Activated CD4-positive, alpha-beta memory T cell treated with anti-CD3 and anti-CD28 coated beads, Interleukin-2, amount 10 ng/mL, durations not matched to agents 7 days and 5 days (primary cell): Measurements from ENCODE around the gene HSD17B14. TPM values are rescaled to one million over a fixed set of nuclear protein-coding genes. Genes with fewer than 3 reads are reported as not detected.
A peak's percentile ranks its signal among the peaks of the same experiment; 100 is the strongest.
"Not testable (repeated sequence)": the region's sequence is repeated elsewhere in the genome, so short reads cannot be mapped to it uniquely, and the experiment has no call there.

Experiments used
- CTCF ChIA-PET: fragments of 350-600 bp; sonication (Branson Sonifier 250); formaldehyde crosslinking; loops from one replicate; lab custom pipeline; 2021; ENCODE audit warnings: antibody characterized with exemption, inconsistent platforms; lab: Charles Lee
- POLR2A ChIA-PET: fragments of 350-600 bp; sonication (Branson Sonifier 250); formaldehyde crosslinking; loops from one replicate; lab custom pipeline; 2021; ENCODE audit warnings: antibody characterized with exemption; lab: Charles Lee
- DNase-seq: peaks from one replicate; pipeline ENCODE4 v3.0.0-alpha.2; 2020
- H3K27ac Mint-ChIP-seq: one replicate; pipeline ENCODE4 v1.8.0; 2021; ENCODE audit warnings: mild to moderate bottlenecking, mixed read lengths
- H3K27me3 Mint-ChIP-seq: one replicate; pipeline ENCODE4 v1.8.0; 2021; ENCODE audit warnings: mixed read lengths
- H3K36me3 Mint-ChIP-seq: one replicate; pipeline ENCODE4 v1.8.0; 2021; ENCODE audit warnings: low read depth, mixed read lengths
- H3K4me1 Mint-ChIP-seq: one replicate; pipeline ENCODE4 v1.8.0; 2021; ENCODE audit warnings: mixed read lengths
- H3K4me3 Mint-ChIP-seq: one replicate; pipeline ENCODE4 v1.8.0; 2021; ENCODE audit warnings: mild to moderate bottlenecking, mixed read lengths
- H3K9me3 Mint-ChIP-seq: one replicate; pipeline ENCODE4 v1.8.0; 2021; ENCODE audit warnings: mixed read lengths
- total RNA-seq, 2 experiments: library from RNA; stranded (reverse); gene quantifications; one replicate each; pipeline ENCODE4 v1.2.3, GENCODE V29; 2021

Gene HSD17B14
- total RNA-seq, 2 experiments from 2014 or later: 0.50 to 0.63 TPM

DNA sequence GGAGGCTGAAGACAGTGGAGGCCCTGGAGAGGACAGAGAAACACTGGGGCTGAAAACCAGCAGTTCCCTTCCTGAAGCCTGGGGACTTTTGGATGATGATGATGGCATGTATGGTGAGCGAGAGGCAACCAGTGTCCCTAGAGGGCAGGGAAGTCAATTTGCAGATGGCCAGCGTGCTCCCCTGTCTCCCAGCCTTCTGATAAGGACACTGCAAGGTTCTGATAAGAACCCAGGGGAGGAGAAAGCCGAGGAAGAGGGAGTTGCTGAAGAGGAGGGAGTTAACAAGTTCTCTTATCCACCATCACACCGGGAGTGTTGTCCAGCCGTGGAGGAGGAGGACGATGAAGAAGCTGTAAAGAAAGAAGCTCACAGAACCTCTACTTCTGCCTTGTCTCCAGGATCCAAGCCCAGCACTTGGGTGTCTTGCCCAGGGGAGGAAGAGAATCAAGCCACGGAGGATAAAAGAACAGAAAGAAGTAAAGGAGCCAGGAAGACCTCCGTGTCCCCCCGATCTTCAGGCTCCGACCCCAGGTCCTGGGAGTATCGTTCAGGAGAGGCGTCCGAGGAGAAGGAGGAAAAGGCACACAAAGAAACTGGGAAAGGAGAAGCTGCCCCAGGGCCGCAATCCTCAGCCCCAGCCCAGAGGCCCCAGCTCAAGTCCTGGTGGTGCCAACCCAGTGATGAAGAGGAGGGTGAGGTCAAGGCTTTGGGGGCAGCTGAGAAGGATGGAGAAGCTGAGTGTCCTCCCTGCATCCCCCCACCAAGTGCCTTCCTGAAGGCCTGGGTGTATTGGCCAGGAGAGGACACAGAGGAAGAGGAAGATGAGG, 37.4 kb upstream of the HSD17B14 start:
- H3K36me3 Mint-ChIP-seq: peaks cover 58% of the 10 kb centered on the region
- CTCF ChIA-PET: interaction anchor here (0.9 to 2.8 kb wide), 5 partner anchors 26 to 120 kb away, joined by 5 to 15 read pairs (median 5); partner anchors contain the start of genes GYS1, NUCB1 and RUVBL2
- peak; percentile 36 for DNase-seq
- POLR2A ChIA-PET: interaction anchor here (0.6 to 7.6 kb wide), 12 partner anchors 12 to 254 kb away, joined by 3 to 125 read pairs (median 6); partner anchors contain the start of genes BAX, BCAT2, DHDH and FTL
- peaks cover 2% of the 10 kb centered on the region for H3K27me3 Mint-ChIP-seq
- H3K4me1 Mint-ChIP-seq: peaks cover 53% of the 10 kb centered on the region
- H3K9me3 Mint-ChIP-seq: no peaks in the 10 kb centered on the region
- H3K4me3 Mint-ChIP-seq: peak overlapping the region; percentile 88
- H3K27ac Mint-ChIP-seq: peak overlapping the region; percentile 91

DNA sequence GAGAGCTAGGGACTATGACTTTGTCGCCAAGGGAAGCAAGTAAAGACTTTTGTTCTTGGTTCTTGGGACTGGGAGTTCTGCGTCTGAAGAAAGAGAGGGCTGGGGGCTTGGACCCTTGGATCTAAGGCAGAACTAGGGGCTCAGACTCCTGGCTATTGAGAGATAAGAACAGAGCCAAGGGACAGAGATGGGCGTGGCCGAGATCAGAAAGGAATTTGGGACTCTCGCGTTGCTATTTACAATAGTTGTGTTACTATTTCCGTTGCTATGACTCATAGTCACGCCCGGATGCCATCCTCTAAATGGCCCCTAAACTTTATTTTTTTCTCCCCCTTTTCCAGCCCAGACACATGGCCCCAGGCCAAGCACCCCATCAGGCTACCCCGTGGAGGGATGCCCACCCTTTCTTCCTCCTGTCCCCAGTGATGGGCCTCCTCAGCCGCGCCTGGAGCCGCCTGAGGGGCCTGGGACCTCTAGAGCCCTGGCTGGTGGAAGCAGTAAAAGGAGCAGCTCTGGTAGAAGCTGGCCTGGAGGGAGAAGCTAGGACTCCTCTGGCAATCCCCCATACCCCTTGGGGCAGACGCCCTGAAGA, 36.7 kb upstream of the HSD17B14 start:
- Mint-ChIP-seq H3K4me3 (peak overlapping the region; percentile 88), H3K9me3 (no peaks in the 10 kb centered on the region), H3K36me3 (peaks cover 51% of the 10 kb centered on the region), H3K27ac (peak overlapping the region; percentile 91), H3K27me3 (peaks cover 6% of the 10 kb centered on the region), H3K4me1 (peaks cover 50% of the 10 kb centered on the region)
- ChIA-PET POLR2A (interaction anchor here (0.9 to 7.6 kb wide), 17 partner anchors 9 to 259 kb away, joined by 3 to 125 read pairs (median 9); partner anchors contain the start of genes BAX, DHDH, FTL and GYS1), CTCF (interaction anchor here (0.9 to 2.8 kb wide), 5 partner anchors 27 to 121 kb away, joined by 5 to 15 read pairs (median 5); partner anchors contain the start of genes GYS1, NUCB1 and RUVBL2)
- DNase-seq: peak; percentile 84

DNA sequence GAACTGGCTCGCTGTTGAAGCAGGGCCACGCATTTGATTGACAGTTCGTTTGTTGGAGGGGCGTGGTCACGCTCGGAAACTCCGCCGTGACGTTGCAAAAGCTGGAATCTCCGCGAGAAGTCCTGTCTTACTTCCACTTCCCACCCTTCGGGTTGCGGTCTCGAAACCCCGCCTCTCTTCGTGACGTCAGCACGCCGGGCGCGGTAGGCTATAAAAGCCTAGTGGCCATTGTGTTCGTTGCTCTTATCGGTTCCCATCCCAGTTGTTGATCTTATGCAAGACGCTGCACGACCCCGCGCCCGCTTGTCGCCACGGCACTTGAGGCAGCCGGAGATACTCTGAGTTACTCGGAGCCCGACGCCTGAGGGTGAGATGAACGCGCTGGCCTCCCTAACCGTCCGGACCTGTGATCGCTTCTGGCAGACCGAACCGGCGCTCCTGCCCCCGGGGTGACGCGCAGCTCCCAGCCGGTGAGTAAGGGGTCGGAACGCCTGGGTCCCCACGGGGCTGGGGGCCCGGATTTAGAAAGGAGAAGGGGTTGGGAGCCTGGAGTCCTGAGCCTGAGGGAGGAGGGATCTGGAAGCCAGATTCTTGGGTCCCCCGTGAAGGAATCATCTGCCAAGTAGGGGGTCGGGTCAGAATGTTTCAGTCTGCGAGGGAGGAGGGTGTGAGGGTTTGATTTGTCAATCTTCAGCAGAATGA, 36.0 kb upstream of the HSD17B14 start, which contains the start of gene PPP1R15A:
TSS of gene PPP1R15A (plus strand) at position 240 of the 702 bp plus-strand sequence. CDS start 813 bp downstream, outside the sequence.
- peak; percentile 99 for DNase-seq
- Mint-ChIP-seq H3K4me1 (peaks cover 44% of the 10 kb centered on the region), H3K27ac (peak within 1 kb of the TSS; percentile 91), H3K9me3 (no peaks in the 10 kb centered on the region), H3K36me3 (peaks cover 45% of the 10 kb centered on the region), H3K4me3 (peak within 1 kb of the TSS; percentile 88), H3K27me3 (peaks cover 6% of the 10 kb centered on the region)
- POLR2A ChIA-PET: interaction anchor here (0.7 to 7.6 kb wide), 26 partner anchors 8 to 687 kb away, joined by 3 to 125 read pairs (median 4); partner anchors contain the start of genes BAX, DHDH, FTL and GYS1
- CTCF ChIA-PET: interaction anchor here (1.5 to 2.8 kb wide), 4 partner anchors 27 to 121 kb away, joined by 5 to 15 read pairs (median 8); partner anchors contain the start of genes FTL, GYS1, NUCB1 and RUVBL2

DNA sequence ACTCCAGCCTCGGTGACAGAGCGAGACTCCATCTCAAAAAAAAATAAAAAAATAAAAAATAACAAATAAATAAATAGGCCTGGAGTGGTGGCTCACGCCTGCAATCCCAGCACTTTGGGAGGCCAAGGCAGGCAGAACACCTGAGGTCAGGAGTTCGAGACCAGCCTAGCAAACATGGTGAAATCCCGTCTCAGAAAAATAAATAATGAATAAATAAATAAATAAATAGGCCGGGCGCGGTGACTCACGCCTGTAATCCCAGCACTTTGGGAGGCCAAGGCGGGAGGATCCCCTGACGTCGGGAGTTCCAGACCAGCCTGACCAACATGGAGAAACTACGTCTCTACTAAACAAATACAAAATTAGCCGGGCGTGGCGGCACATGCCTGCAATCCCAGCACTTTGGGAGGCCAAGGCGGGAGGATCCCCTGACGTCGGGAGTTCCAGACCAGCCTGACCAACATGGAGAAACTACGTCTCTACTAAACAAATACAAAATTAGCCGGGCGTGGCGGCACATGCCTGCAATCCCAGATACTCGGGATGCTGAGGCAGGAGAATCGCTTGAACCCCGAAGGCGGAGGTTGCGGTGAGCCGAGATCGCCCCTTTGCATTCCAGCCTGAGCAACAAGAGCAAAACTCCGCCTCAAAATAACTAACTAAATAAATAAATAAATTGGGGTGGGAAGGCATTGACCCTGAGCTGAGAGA, 35.3 kb upstream of the HSD17B14 start:
- H3K4me1 Mint-ChIP-seq: peaks cover 41% of the 10 kb centered on the region
- ChIA-PET CTCF (interaction anchor here (1.1 to 2.8 kb wide), 5 partner anchors 28 to 122 kb away, joined by 3 to 15 read pairs (median 5); partner anchors contain the start of genes FTL, GYS1, NUCB1 and RUVBL2), POLR2A (interaction anchor here (0.7 to 7.6 kb wide), 24 partner anchors 9 to 687 kb away, joined by 3 to 125 read pairs (median 6); partner anchors contain the start of genes BAX, DHDH, FTL and GYS1)
- H3K27me3 Mint-ChIP-seq: peaks cover 10% of the 10 kb centered on the region
- not testable (repeated sequence) for DNase-seq, H3K9me3 Mint-ChIP-seq
- H3K4me3 Mint-ChIP-seq: peak overlapping the region; percentile 88
- H3K36me3 Mint-ChIP-seq: peaks cover 42% of the 10 kb centered on the region
- H3K27ac Mint-ChIP-seq: peak overlapping the region; percentile 91

DNA sequence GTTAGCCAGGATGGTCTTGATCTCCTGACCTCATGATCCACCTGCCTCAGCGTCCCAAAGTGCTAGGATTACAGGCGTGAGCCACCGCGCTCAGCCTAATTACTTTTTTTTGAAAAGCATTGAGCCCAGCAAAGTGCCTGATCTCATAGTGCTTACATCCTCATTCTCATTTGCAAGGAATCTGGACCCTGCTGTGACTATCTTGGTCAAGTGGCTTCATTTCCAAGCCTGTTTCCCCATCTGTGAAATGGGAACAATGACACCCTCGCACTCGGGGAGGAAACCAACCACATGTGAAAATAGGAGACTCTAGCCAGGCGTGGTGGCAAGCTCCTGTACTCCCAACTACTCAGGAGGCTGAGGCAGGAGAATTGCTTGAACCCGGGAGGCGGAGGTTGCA, 33.8 kb upstream of the HSD17B14 start:
- H3K4me3 Mint-ChIP-seq: no peak overlapping the region
- no peaks in the 10 kb centered on the region for H3K9me3 Mint-ChIP-seq
- H3K27ac Mint-ChIP-seq: no peak overlapping the region
- DNase-seq: no peak
- ChIA-PET POLR2A (no interaction called here), CTCF (interaction anchor here (0.6 to 1.1 kb wide), 2 partner anchors 82 to 217 kb away, joined by 3 read pairs; no protein-coding TSS in a partner anchor)
- peaks cover 26% of the 10 kb centered on the region for H3K36me3 Mint-ChIP-seq
- peaks cover 26% of the 10 kb centered on the region for H3K4me1 Mint-ChIP-seq
- peaks cover 13% of the 10 kb centered on the region for H3K27me3 Mint-ChIP-seq

DNA sequence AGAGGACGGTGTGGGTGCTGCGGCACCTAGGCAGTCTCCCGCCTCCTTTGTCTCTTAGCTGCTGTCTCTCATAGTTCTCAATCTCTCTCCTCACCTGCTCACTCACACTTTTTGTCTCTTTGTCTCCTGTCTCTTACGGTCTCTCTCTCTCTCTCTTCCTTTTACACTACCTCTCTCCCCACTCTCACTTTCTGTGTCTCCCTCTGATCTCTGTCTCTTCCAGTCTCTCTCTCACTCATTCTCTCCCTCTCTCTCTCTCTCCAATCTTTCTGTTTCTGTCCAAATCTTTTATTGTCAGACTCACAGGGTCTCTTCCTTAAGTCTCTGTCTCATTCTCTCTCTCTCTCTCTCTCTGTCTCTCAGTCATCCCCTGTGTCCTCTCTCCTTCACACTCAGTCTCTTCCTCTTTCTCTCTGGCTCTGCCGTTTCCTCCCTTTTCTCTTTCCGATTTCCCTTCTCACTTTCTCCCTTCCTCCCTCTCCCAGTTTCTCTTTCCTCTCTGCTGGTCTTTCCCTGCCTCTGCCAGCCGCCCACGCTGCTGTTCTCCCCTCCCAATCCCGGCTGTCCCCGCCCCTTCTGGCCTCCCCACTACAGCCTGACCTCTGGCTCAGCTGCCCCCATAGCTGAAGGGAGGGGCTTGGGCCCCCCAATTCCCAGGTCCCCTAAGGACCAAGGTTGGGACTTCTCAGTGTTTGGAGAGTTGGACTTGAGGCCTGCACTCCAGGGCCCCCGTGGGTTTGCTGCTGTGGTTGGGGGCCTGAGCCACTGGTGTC, 32.0 kb upstream of the HSD17B14 start, which contains the start of gene PLEKHA4:
TSS of gene PLEKHA4 (minus strand) at position 504 of the 773 bp plus-strand sequence. CDS start 997 bp downstream, outside the sequence.
- no peak within 1 kb of the TSS for H3K27ac Mint-ChIP-seq
- H3K4me3 Mint-ChIP-seq: no peak within 1 kb of the TSS
- no peaks in the 10 kb centered on the region for H3K9me3 Mint-ChIP-seq
- CTCF ChIA-PET: interaction anchor here (0.6 kb wide), 1 partner anchor 1835 kb away, joined by 3 read pairs; no protein-coding TSS in a partner anchor
- H3K36me3 Mint-ChIP-seq: peaks cover 9% of the 10 kb centered on the region
- DNase-seq: no peak
- POLR2A ChIA-PET: no interaction called here
- peaks cover 13% of the 10 kb centered on the region for H3K27me3 Mint-ChIP-seq
- H3K4me1 Mint-ChIP-seq: peaks cover 11% of the 10 kb centered on the region

DNA sequence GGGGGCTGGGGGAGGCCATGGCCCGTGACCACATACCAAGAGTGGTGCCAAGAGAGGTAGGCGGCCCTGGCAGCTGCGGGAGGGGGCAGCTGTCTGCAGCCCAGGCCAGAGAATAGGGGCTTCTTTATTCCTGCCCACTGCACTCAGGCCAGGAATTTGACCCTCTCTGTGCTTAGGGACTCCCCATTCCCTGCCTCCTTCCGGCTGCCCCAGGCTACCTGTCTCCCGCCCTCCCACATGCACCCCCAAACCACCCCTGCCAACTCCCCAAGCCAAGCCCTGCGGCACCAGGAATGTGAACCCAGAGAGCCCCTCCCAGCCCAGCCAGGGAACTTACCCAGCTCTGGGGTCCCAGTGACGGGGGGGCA, 31.4 kb upstream of the HSD17B14 start:
- H3K9me3 Mint-ChIP-seq: no peaks in the 10 kb centered on the region
- peaks cover 3% of the 10 kb centered on the region for H3K36me3 Mint-ChIP-seq
- H3K27me3 Mint-ChIP-seq: peaks cover 13% of the 10 kb centered on the region
- no peak for DNase-seq
- H3K4me1 Mint-ChIP-seq: peaks cover 8% of the 10 kb centered on the region
- no peak overlapping the region for H3K4me3 Mint-ChIP-seq
- CTCF ChIA-PET: no interaction called here
- H3K27ac Mint-ChIP-seq: no peak overlapping the region
- POLR2A ChIA-PET: no interaction called here

DNA sequence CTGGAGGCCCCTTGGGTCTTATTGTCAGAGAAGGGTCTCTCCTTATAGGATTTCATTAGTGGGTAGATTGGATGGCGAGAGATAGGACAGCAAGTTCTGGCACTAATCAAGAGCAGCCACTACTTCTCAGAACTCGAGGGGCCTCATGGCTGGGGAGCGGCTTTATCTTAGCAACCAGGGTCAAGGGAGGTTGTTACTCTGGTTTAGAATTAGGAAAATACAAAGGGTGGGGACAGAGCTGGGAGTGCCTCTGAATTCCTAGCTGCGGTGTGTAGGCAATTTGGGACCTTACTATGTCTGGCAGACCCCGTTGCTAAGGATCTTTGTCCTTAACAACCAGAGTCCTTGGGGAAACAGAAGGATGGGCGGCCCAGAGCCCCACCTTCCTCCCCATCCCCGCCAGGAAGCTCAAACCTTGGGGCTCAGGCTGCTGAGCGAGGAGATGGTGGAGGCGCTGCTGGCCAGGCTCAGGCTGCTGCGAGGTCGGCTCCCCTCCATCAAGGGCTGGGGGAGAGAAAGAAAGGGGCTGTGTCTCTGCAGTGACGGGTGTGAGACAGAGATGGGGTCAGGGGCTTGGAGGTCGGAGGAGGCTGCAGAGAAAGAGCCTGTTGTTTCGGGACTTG, 30.9 kb upstream of the HSD17B14 start:
- peaks cover 7% of the 10 kb centered on the region for H3K4me1 Mint-ChIP-seq
- no peak for DNase-seq
- H3K9me3 Mint-ChIP-seq: no peaks in the 10 kb centered on the region
- no peak overlapping the region for H3K27ac Mint-ChIP-seq
- CTCF ChIA-PET: no interaction called here
- H3K4me3 Mint-ChIP-seq: no peak overlapping the region
- peaks cover 13% of the 10 kb centered on the region for H3K27me3 Mint-ChIP-seq
- H3K36me3 Mint-ChIP-seq: peaks cover under 1% of the 10 kb centered on the region
- POLR2A ChIA-PET: no interaction called here

DNA sequence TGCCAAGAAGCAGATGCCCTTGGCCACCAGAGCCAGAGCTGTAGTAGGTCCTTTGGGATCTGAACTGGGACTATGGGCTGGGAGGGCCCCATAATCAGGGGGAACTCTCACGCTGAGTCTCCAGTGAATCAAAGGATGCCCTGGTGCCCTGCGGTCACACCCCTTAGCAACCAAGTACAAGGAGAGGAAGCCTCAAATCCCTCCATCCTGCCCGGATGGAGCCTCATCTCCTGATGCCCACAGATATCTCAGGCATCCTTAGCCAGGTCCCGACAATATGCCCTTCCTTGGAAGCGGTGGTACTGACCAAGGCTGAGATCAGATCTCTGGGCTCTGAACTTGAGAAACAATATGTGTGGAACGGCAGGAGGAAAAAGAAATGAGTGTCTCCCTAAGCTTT, 30.4 kb upstream of the HSD17B14 start:
- Mint-ChIP-seq H3K4me1 (peaks cover 4% of the 10 kb centered on the region), H3K36me3 (no peaks in the 10 kb centered on the region), H3K27me3 (peaks cover 13% of the 10 kb centered on the region), H3K27ac (no peak overlapping the region), H3K4me3 (no peak overlapping the region), H3K9me3 (no peaks in the 10 kb centered on the region)
- ChIA-PET CTCF (no interaction called here), POLR2A (no interaction called here)
- no peak for DNase-seq

DNA sequence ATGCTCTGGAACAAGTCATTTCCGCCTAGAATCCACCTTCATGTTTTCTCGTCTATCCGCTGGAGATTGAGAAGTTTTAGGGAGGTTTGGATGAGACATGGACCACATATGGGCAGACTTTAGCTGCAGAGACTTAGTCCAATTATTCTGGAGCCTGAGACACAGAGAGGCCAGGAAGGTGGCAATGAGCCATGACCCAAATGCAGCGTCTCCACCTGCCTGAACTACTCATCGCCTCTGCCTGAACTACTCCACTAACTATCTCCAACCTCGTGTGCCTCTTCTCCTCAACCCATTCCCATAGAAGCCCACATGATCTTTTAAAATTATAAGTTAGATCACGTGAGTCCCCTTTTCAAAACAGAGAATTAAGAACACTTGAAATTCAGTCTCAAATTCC, 26.5 kb upstream of the HSD17B14 start:
- CTCF ChIA-PET: no interaction called here
- Mint-ChIP-seq H3K4me1 (peaks cover 11% of the 10 kb centered on the region), H3K36me3 (no peaks in the 10 kb centered on the region), H3K27me3 (peaks cover 9% of the 10 kb centered on the region), H3K4me3 (no peak overlapping the region), H3K9me3 (no peaks in the 10 kb centered on the region), H3K27ac (no peak overlapping the region)
- DNase-seq: no peak
- POLR2A ChIA-PET: interaction anchor here (1.9 kb wide), 1 partner anchor 10 kb away, joined by 6 read pairs; the partner anchor contains the start of gene PPP1R15A

DNA sequence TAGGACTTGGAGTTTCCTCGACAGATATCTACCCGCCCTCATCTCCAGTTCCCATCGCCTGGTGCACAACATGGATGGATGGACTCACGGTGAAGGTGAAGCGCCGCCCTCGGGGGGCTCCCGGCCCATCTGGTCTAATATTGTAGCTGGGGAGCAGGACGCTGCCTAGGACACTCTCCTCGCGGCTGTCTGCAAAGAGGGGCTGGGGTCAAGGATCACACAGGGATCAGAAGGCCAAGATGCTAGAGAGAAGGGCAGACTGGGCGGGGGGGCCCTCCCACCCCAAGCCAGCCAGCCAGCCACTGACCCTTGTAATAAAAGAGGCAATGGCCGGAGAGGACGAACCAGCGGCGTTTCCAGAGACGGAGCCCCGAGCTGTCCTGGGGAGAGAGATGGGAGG, 25.0 kb upstream of the HSD17B14 start:
- H3K9me3 Mint-ChIP-seq: no peaks in the 10 kb centered on the region
- H3K27ac Mint-ChIP-seq: no peak overlapping the region
- POLR2A ChIA-PET: interaction anchor here (1.9 kb wide), 1 partner anchor 11 kb away, joined by 6 read pairs; the partner anchor contains the start of gene PPP1R15A
- H3K27me3 Mint-ChIP-seq: peaks cover 5% of the 10 kb centered on the region
- H3K36me3 Mint-ChIP-seq: no peaks in the 10 kb centered on the region
- no peak overlapping the region for H3K4me3 Mint-ChIP-seq
- CTCF ChIA-PET: no interaction called here
- no peak for DNase-seq
- peaks cover 11% of the 10 kb centered on the region for H3K4me1 Mint-ChIP-seq
